ENCODE measurements around the gene FMN2.

FMN2 gene

GRCh38 chr1:240109920-240110636, 18.4 kb downstream of the FMN2 start (continued):
- TF ChIP-seq ZNF174 (tag by site-specific recombination; IDR thresholded peaks at IDR 0.05), result no peak
- no peak for TF ChIP-seq ZBTB6 (tag by site-specific recombination; IDR thresholded peaks at IDR 0.05)
- TF ChIP-seq ZBTB44 (tag by site-specific recombination; IDR thresholded peaks at IDR 0.05), result peak; percentile 4; the same call in 1 of the 2 replicates
- no peak for TF ChIP-seq ZNF23 (tag by site-specific recombination; IDR thresholded peaks at IDR 0.05; ENCODE audit: borderline replicate concordance)
- no peak for TF ChIP-seq ZNF544 (tag by site-specific recombination; IDR thresholded peaks at IDR 0.05)
- no peak for TF ChIP-seq TSHZ1 (tag by site-specific recombination; IDR thresholded peaks at IDR 0.05; ENCODE audit: borderline replicate concordance)
- TF ChIP-seq ZNF148 (tag by site-specific recombination; IDR thresholded peaks at IDR 0.05; ENCODE audit: borderline replicate concordance), result no peak
- no peak for TF ChIP-seq ZNF558 (tag by site-specific recombination; IDR thresholded peaks at IDR 0.05)
- TF ChIP-seq ZNF280D (tag by site-specific recombination; IDR thresholded peaks at IDR 0.05), result no peak
- 0 out of 2 replicates have a peak, but pooled peaks have one; percentile 33 for TF ChIP-seq ZNF302 (tag by site-specific recombination; IDR thresholded peaks at IDR 0.05; ENCODE audit: low read depth)
- TF ChIP-seq ZNF792 (tag by site-specific recombination; IDR thresholded peaks at IDR 0.05), result no peak
- TF ChIP-seq ZNF561 (tag by site-specific recombination; IDR thresholded peaks at IDR 0.05; ENCODE audit: borderline replicate concordance), result 0 out of 2 replicates have a peak, but pooled peaks have one; percentile 49
- TF ChIP-seq PRDM1 (tag by site-specific recombination; IDR thresholded peaks at IDR 0.05), result peak; percentile 64
- peak; percentile 69 for TF ChIP-seq ZBTB17 (tag by site-specific recombination; IDR thresholded peaks at IDR 0.05)
- TF ChIP-seq ZNF830 (tag by site-specific recombination; IDR thresholded peaks at IDR 0.05; ENCODE audit: low read depth), result no peak
- TF ChIP-seq TRIM28 (IDR thresholded peaks at IDR 0.05; ENCODE audit: borderline replicate concordance, low read length), result peak; percentile 31; the same call in 1 of the 2 replicates
- TF ChIP-seq ZNF19 (tag by site-specific recombination; IDR thresholded peaks at IDR 0.05; ENCODE audit: low read depth), result no peak
- no peak for TF ChIP-seq TCF7L2 (IDR thresholded peaks at IDR 0.05; ENCODE audit: borderline replicate concordance, low read depth, low read length)
- TF ChIP-seq BCL6B (tag by site-specific recombination; IDR thresholded peaks at IDR 0.05), result no peak
- no peak for TF ChIP-seq ZNF341 (tag by site-specific recombination; IDR thresholded peaks at IDR 0.05; ENCODE audit: low read depth)
- no peak for TF ChIP-seq ZNF747 (tag by site-specific recombination; IDR thresholded peaks at IDR 0.05)
- TF ChIP-seq ZNF629 (tag by site-specific recombination; IDR thresholded peaks at IDR 0.05), result no peak
- TF ChIP-seq ZNF354C (tag by site-specific recombination; IDR thresholded peaks at IDR 0.05; ENCODE audit: borderline replicate concordance, low read depth), result no peak
- TF ChIP-seq INSM2 (tag by site-specific recombination; IDR thresholded peaks at IDR 0.05), result no peak
